Right renal cortex interstitium (tissue), 3 donors: ENCODE data around the gene CPA5. TPM values are rescaled to one million over a fixed set of nuclear protein-coding genes. Genes with fewer than 3 reads are reported as not detected.
"Not testable (repeated sequence)": the region's sequence is repeated elsewhere in the genome, so short reads cannot be mapped to it uniquely, and the experiment has no call there.

ENCODE experiments used
- DNase-seq, 3 donors: peaks; one replicate each; pipeline ENCODE4 v3.0.0-alpha.2; 2013; ENCODE audit warnings: low read depth in 3 of 3, low spot score in 2 of 3
- polyA plus RNA-seq, 3 donors: library from polyadenylated mRNA; unstranded; fragments of 120-200 nt; gene quantifications; one replicate each; pipeline ENCODE4 v1.2.1, GENCODE V29; 2013; ENCODE audit not compliant: insufficient read length in 3 of 3

CPA5 gene
- polyA plus RNA-seq = under 1 TPM in 2 of 3 donors, not detected in 1; 0.22 to 0.31 TPM

GRCh38 chr7:130344271-130344866, at the start of gene CPA5:
TSS of gene CPA5 (plus strand) at chr7:130344816. CDS start at chr7:130346486, 1,670 bp downstream.
- no peak for DNase-seq

- no peak for DNase-seq
Observed at GRCh38 chr7:130296221-130296951, 48.2 kb upstream of the CPA5 start.

GRCh38 chr7:130297628-130298543, 46.7 kb upstream of the CPA5 start:
- DNase-seq = no peak

GRCh38 chr7:130298544-130299326, 45.9 kb upstream of the CPA5 start:
- DNase-seq = no peak

- DNase-seq = no peak
Observed at GRCh38 chr7:130299866-130300265, 44.8 kb upstream of the CPA5 start.

- DNase-seq = no peak
Observed at GRCh38 chr7:130301501-130302020, 43.1 kb upstream of the CPA5 start.

- no peak for DNase-seq
Observed at GRCh38 chr7:130302649-130303048, 42.0 kb upstream of the CPA5 start.

GRCh38 chr7:130303127-130303526, 41.5 kb upstream of the CPA5 start:
- DNase-seq = no peak

GRCh38 chr7:130303551-130303950, 41.1 kb upstream of the CPA5 start:
- DNase-seq = no peak

GRCh38 chr7:130303982-130304381, 40.6 kb upstream of the CPA5 start:
- DNase-seq = no peak

GRCh38 chr7:130304878-130305277, 39.7 kb upstream of the CPA5 start:
- DNase-seq = no peak

GRCh38 chr7:130305433-130306042, 39.1 kb upstream of the CPA5 start:
- DNase-seq = no peak

GRCh38 chr7:130309986-130310385, 34.6 kb upstream of the CPA5 start:
- no peak for DNase-seq

- no peak for DNase-seq
Observed at GRCh38 chr7:130314305-130314704, 30.3 kb upstream of the CPA5 start.

GRCh38 chr7:130319541-130319940, 25.1 kb upstream of the CPA5 start:
- no peak for DNase-seq

- DNase-seq = not testable (repeated sequence)
Observed at GRCh38 chr7:130321542-130322229, 22.9 kb upstream of the CPA5 start.

- no peak for DNase-seq
Observed at GRCh38 chr7:130322615-130323014, 22.0 kb upstream of the CPA5 start.

GRCh38 chr7:130324306-130324943, 20.2 kb upstream of the CPA5 start:
- DNase-seq = no peak

GRCh38 chr7:130329681-130330080, 14.9 kb upstream of the CPA5 start:
- DNase-seq = no peak
